ENCODE data around the gene MFAP3.
"Not testable (repeated sequence)": the region's sequence is repeated elsewhere in the genome, so short reads cannot be mapped to it uniquely, and the experiment has no call there.

Gene MFAP3

GRCh38 chr5:154038707-154039457, at the start of gene MFAP3, which contains the start of gene FAM114A2:
MFAP3 (plus strand) TSS chr5:154038967; CDS start chr5:154049723, 10,756 bp downstream.
FAM114A2 (minus strand) TSS chr5:154038910; CDS start chr5:154034953, 3,957 bp downstream.
- peak; percentile 74 to 75 for DNase-seq (ENCODE audit: low read depth in 2 of 2)

DNA sequence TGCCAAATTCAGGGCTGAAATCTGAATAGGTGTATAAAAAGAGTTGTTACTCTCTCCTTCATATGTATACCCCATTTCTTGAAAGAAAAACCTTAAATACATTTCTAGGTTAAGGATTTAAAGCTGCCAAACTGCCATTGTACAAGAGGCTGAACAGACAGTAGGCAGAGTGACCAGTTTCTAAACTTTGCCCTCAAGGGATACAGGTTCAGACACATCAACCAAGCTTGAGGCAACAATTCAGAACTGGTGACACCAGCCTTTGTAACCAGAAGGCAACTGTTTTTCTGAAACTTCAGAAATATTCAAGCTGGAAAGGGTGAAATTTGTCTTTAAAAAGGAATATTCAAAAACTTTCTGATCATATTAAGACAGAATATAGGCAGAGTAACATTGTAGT, 47.6 kb upstream of the MFAP3 start:
- DNase-seq (ENCODE audit: low read depth in 2 of 2) = no peak

DNA sequence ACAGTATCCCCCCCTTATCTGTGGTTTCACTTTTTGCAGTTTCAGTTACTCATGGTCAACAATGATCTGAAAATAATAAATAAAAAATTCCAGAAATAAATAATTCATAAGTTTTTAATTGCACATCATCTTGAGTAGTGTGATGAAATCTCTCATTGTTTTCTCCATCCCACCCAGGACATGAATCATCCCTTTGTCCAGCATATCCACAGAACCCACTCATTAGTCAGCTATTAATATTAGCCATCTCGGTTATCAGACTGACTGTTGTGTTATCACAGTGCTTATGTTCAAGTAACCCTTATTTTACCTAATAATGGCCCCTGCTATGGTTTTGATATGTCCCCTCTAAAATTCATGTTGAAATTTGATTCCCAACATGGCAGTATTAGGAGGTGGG, 40.8 kb upstream of the MFAP3 start:
- no peak for DNase-seq (ENCODE audit: low read depth in 2 of 2)

- no peak for DNase-seq (ENCODE audit: low read depth in 2 of 2)
Measured at GRCh38 chr5:153998768-153999167, 40.0 kb upstream of the MFAP3 start.

GRCh38 chr5:153999995-154000394, 38.8 kb upstream of the MFAP3 start:
- no peak for DNase-seq (ENCODE audit: low read depth in 2 of 2)

DNA sequence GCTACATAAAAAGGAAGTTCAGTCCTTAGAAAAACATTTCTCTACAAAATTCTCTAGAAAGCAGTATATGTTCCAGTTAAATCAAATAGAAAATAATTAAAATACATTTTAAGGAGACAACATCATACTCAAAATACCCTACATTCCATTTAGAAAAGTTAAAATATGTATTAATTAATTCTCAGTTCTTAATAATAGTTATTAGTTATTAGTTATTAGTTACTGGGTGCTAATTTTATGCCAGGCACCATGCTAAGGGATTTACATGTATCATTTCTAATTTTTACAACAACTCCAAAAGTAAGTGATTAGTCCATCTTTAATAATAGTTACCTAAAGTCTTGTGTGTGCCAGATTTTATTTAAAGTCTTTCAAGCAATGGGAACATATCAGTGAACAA, 38.1 kb upstream of the MFAP3 start:
- no peak for DNase-seq (ENCODE audit: low read depth in 2 of 2)

DNA sequence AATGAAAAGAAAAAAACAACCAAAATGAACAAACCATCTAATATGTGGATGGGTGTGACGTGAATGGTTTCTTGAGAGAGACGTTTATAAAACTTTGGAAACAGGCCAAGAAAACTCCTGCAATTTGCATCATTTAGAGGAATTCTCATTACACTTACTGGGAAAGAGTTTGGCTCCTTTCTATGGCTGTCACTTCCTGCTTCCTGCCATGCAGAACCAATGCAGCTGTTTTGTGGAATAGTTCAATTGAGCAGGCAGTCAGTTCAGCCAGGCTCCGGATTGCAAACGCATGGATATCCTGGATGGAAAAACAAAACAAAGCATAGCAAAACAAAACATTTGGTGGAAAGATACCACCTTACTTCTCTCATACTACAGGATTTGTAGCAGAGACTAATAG, 36.7 kb upstream of the MFAP3 start:
- DNase-seq (ENCODE audit: low read depth in 2 of 2) = no peak

DNA sequence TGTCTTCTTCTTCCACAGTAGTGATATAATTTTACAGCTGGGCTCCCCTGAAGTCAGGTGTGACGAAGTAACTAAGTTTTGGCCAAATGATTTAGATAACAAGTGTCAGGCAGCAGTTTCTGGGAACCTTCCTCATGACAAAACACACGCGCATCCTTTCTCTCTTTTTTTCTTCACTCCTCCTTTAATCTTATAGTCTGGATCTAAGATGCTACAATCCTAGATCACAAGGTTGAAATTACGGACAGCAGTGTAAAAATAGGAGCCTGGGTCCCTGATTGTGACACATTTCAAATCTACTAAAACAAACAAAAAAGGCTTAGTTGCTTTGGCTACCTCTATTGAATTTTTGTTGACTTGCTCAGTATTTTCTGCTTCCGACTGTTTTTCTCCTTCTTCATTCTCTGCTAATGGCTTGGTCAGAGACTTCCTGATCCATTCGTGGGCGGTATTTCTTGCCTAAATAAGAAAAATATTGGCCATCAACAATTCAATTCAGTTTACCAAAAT, 36.2 kb upstream of the MFAP3 start:
- no peak for DNase-seq (ENCODE audit: low read depth in 2 of 2)

GRCh38 chr5:154005648-154006047, 33.1 kb upstream of the MFAP3 start:
- no peak for DNase-seq (ENCODE audit: low read depth in 2 of 2)

GRCh38 chr5:154010660-154011059, 28.1 kb upstream of the MFAP3 start:
- DNase-seq (ENCODE audit: low read depth in 2 of 2) = no peak

DNA sequence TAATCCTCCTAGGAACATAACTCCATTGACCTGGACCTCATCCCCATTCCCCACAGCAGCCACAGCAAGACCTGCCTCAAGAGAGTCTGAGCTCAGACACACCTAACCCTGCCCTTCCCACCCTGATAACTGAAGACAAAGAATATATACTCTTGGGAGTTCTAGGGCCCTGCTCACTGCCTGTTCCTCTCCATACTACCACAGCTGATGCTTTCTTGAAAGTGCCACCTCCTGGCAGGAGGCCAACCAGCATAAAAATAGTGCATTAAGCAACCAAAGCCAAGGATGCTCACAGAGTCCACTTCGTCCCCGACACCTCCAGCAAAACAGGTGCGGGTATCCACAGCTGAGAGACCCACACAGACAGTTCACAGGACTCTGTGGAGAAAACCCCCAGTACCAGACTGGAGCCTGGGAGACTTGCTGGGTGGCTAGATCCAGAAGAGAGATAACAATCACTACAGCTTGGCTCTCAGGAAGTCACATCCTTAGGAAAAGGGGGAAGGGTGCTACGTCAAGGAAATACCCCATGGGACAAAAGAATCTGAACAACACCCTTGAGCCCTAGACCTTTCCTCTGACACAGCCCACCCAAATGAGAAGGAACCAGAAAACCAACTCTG, 23.6 kb upstream of the MFAP3 start:
- DNase-seq (ENCODE audit: low read depth in 2 of 2) = no peak

DNA sequence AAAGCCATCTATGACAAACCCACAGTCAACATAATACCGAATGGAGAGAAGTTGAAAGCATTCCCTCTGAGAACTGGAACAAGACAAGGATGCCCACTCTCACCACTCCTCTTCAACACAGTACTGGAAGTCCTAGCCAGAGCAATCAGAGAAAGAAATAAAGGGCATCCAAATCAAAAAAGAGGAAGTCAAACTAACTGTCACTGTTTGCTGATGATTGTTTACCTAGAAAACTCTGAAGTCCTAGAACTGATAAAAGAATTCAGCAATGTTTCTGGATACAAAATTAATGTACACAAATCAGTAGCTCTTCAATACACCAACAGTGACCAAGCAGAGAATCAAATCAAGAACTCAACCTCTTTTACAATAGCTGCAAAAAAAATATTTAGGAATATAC, 19.8 kb upstream of the MFAP3 start:
- not testable (repeated sequence) for DNase-seq (ENCODE audit: low read depth in 2 of 2)

DNA sequence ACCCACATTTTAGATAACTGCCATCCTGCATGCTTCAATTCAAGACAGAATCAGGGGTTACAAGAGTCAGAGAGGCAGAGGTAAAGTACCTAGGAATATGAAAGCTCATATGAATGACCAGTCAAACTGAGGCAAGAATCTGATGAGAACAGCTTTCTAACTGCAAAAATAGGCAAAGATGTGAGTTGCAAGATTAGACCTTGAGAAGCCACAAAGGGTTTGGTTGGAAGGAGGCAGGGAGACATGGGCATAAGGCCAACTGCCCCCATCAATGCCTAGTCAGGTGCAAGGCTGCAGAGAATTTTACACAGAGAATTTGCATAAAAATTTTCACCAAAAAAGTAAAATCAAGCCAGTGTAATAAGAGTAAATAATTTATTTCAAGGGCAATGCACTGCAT, 12.8 kb upstream of the MFAP3 start:
- DNase-seq (ENCODE audit: low read depth in 2 of 2) = no peak

DNA sequence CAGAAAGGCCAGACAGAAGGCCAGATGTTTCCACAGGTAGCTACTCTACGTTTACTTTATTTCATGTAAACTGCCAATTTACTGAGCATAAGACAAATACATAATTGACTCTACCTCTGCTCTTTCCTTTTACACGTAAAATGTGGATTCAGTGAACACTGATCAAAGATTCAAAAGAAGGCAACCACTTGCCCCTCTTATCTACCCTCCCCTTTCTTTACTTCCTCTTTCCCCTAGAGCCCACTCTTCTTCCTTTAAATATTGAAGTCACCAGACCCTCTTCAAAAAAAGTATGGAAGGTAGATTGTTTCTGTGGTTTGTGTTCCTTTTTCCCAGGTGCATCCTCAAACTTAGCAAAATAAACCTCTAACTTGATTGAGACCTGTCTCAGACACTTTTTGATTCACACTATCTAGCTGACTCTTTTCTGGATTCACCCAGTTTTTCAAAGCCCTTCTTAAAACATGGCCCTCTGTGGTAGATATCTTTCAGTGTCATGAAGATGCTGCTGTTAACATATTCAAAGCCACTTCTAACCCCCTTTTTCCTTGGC, 6.8 kb upstream of the MFAP3 start:
- DNase-seq (ENCODE audit: low read depth in 2 of 2) = no peak

DNA sequence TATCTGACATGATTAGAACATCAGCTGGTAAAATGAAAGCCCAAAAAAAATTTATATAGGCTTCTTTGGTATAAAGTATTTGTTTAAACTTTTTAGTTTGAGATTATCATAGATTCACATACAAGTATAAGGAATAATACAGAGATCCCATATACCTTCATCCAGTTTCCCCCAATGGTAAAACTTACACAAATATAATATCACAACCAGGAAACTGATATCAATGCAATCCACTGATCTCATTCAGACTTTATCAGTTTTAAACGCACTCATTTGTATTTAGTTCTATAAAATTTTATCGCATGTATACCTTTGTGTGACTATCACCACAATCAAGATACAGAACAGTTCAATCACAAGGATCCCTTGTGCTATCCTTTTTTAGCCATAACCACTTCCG, 3.8 kb upstream of the MFAP3 start:
- no peak for DNase-seq (ENCODE audit: low read depth in 2 of 2)

- peak in 1 of 2 donors; percentile 3 for DNase-seq (ENCODE audit: low read depth in 2 of 2)
Measured at GRCh38 chr5:154038261-154038706, 483 bp upstream of the MFAP3 start.

GRCh38 chr5:154039458-154039829, 677 bp downstream of the MFAP3 start:
- DNase-seq (ENCODE audit: low read depth in 2 of 2) = no peak

- no peak for DNase-seq (ENCODE audit: low read depth in 2 of 2)
Measured at GRCh38 chr5:154042766-154043165, 4.0 kb downstream of the MFAP3 start.

- DNase-seq (ENCODE audit: low read depth in 2 of 2) = no peak
Measured at GRCh38 chr5:154044099-154044498, 5.3 kb downstream of the MFAP3 start.

- DNase-seq (ENCODE audit: low read depth in 2 of 2) = no peak
Measured at GRCh38 chr5:154044581-154044980, 5.8 kb downstream of the MFAP3 start.

DNA sequence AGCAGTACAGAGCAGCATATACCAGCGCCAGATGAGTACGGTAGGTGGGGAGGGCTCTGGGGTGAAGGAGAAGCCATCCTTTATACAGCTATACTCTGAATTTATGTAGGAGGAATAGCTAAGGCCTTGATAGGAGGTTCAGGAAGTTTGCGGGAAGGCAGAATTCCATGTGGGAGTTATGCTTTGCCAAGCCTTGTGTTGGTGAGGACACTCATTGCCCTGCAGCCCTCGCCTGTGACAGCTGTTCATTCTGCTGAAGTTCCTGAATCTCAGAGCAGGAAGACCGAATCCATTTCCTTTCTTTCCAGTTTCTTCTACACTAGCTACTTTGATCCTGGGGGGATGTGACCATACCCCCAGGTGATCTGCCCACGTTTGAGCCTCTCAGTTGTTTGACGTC, 7.7 kb downstream of the MFAP3 start:
- DNase-seq (ENCODE audit: low read depth in 2 of 2) = no peak

DNA sequence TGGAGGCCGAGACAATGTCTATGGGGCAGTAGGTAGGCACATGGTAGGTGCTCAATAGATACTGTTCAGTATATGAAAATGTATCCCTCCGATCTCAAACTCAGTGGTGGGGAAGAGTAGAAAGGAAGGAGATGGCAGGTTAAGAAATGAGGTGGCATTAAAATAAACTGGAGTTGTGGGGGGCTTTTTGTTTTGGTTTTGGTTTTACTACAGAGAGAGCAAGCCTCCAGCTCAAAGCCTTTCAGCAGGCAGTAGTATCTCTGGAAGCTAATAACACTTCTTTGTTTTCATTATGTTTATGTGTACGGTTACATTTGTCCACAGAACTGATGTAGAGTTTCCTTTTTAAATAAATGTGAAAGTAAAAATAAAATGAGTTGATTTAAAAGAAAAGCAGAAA, 8.6 kb downstream of the MFAP3 start:
- no peak for DNase-seq (ENCODE audit: low read depth in 2 of 2)

DNA sequence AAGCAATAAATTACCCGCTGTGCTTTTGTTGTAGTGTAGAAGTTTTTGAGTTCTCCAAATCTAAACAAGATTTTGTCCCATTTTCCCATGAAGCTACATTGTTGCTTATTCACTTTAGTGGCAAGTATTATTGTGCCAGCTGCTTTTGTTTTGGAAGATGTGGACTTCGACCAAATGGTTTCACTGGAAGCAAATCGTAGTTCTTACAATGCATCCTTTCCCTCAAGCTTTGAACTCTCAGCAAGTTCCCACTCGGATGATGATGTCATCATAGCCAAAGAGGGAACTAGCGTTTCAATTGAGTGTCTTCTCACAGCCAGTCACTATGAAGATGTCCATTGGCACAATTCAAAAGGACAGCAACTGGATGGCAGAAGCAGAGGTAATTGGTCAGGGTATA, 10.9 kb downstream of the MFAP3 start:
- DNase-seq (ENCODE audit: low read depth in 2 of 2) = no peak

All from stimulated activated CD8-positive, alpha-beta memory T cell treated with anti-CD3 and anti-CD28 coated beads, Interleukin-7, amount 100 ng/mL, for 1 hour (primary cell).